Calu3 (cell line): Measurements from ENCODE around the gene CGRRF1. TPM values are rescaled to one million over a fixed set of nuclear protein-coding genes. Genes with fewer than 3 reads are reported as not detected.

ENCODE experiments used
- BruUV-seq: library from RNA; stranded (reverse); fragments of 400-500 nt; replicated peaks from 2 replicates; lab custom pipeline; 2021; lab: Mats Ljungman, UMichigan
- CTCF ChIA-PET: fragments of 300-600 bp; sonication (Branson Sonifier 250); formaldehyde crosslinking; loops from one replicate; lab custom pipeline; 2022; ENCODE audit warnings: antibody characterized with exemption; lab: Charles Lee
- DNase-seq: peaks from one replicate; pipeline ENCODE4 v3.0.0; 2022
- H3K27ac Mint-ChIP-seq: one replicate; pipeline ENCODE4 v1.8.0; 2022; ENCODE audit warnings: mixed read lengths; ENCODE audit not compliant: unreplicated experiment
- H3K27me3 Mint-ChIP-seq: one replicate; pipeline ENCODE4 v1.8.0; 2022; ENCODE audit warnings: mixed read lengths; ENCODE audit not compliant: unreplicated experiment
- H3K36me3 Mint-ChIP-seq: one replicate; pipeline ENCODE4 v1.8.0; 2022; ENCODE audit warnings: mild to moderate bottlenecking, moderate library complexity, mixed read lengths; ENCODE audit not compliant: insufficient read depth, unreplicated experiment
- H3K4me1 Mint-ChIP-seq: one replicate; pipeline ENCODE4 v1.8.0; 2022; ENCODE audit warnings: mild to moderate bottlenecking, low read depth, mixed read lengths; ENCODE audit not compliant: unreplicated experiment
- H3K4me3 Mint-ChIP-seq: one replicate; pipeline ENCODE4 v1.8.0; 2022; ENCODE audit warnings: mild to moderate bottlenecking, low read depth, moderate library complexity, mixed read lengths; ENCODE audit not compliant: unreplicated experiment
- H3K9me3 Mint-ChIP-seq: one replicate; pipeline ENCODE4 v1.8.0; 2022; ENCODE audit warnings: low read depth, mixed read lengths; ENCODE audit not compliant: unreplicated experiment
- intact Hi-C: fragments of 100-400 bp; cut with micrococcal nuclease; formaldehyde crosslinking; loops from one replicate; pipeline ENCODE4 v1.10.0; 2022; ENCODE audit not compliant: unreplicated experiment
- total RNA-seq: library from RNA; stranded (reverse); gene quantifications from 2 replicates; pipeline ENCODE4 v1.2.3, GENCODE V29; 2022
- TF ChIP-seq, protein P1 (sequence below): fragments of 200-600 bp; IDR thresholded peaks from one replicate; pipeline ENCODE4 v1.8.0; 2022; ENCODE audit warnings: antibody characterized with exemption; ENCODE audit not compliant: unreplicated experiment

The CGRRF1 gene
- total RNA-seq, 1 experiment from 2014 or later, result 12.4 TPM

DNA sequence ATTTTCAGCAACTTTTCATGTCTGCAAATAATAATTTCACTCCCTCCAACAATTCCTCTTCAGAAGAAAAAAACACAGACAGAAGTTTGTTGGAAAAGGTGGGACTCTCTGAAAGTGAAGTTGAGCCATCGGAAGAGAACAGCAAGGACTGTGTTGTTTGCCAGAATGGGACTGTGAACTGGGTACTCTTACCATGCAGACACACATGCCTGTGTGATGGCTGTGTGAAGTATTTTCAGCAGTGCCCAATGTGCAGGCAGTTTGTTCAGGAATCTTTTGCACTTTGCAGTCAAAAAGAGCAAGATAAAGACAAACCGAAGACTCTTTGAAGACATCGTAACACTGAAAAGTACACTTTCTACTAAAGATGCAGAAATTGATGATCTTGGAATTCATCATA, 28.3 kb downstream of the CGRRF1 start:
- Mint-ChIP-seq H3K4me3 (no peak overlapping the region), H3K27ac (no peak overlapping the region), H3K27me3 (no peaks in the 10 kb centered on the region), H3K36me3 (no peaks in the 10 kb centered on the region), H3K9me3 (no peaks in the 10 kb centered on the region), H3K4me1 (no peaks in the 10 kb centered on the region)
- CTCF ChIA-PET, result interaction anchor here (0.6 kb wide), 1 partner anchor 30 kb away, joined by 4 read pairs; no protein-coding TSS in a partner anchor
- no peak for DNase-seq
- TF ChIP-seq, protein P1, sequence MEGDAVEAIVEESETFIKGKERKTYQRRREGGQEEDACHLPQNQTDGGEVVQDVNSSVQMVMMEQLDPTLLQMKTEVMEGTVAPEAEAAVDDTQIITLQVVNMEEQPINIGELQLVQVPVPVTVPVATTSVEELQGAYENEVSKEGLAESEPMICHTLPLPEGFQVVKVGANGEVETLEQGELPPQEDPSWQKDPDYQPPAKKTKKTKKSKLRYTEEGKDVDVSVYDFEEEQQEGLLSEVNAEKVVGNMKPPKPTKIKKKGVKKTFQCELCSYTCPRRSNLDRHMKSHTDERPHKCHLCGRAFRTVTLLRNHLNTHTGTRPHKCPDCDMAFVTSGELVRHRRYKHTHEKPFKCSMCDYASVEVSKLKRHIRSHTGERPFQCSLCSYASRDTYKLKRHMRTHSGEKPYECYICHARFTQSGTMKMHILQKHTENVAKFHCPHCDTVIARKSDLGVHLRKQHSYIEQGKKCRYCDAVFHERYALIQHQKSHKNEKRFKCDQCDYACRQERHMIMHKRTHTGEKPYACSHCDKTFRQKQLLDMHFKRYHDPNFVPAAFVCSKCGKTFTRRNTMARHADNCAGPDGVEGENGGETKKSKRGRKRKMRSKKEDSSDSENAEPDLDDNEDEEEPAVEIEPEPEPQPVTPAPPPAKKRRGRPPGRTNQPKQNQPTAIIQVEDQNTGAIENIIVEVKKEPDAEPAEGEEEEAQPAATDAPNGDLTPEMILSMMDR, result no peak
- no TSS peak for BruUV-seq
- intact Hi-C loops, result no loop called here

DNA sequence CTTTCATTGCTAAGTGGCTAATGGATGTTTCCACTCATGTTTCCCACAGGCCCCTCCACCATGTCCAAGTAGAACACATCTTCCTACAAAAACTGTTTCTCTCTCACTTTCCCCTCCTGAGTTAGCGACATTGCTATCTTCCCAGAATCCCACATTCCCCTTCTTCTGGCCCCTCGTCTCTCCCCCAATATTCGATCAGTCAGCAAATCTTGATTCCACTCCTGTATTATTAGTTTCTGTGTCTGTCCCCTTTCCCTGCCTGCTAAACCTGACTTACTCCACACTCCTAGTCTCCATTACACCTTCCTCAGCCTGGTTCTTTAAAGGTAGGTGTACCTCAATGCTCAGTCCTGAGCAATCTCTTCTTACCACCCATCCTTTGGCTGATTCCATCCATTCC, 37.9 kb downstream of the CGRRF1 start:
- Mint-ChIP-seq H3K4me3 (no peak overlapping the region), H3K27ac (no peak overlapping the region), H3K9me3 (peaks cover 3% of the 10 kb centered on the region), H3K4me1 (no peaks in the 10 kb centered on the region), H3K27me3 (peaks cover 17% of the 10 kb centered on the region), H3K36me3 (no peaks in the 10 kb centered on the region)
- CTCF ChIA-PET, result no interaction called here
- intact Hi-C loops, result no loop called here
- no peak for DNase-seq
- TF ChIP-seq, protein P1, result no peak
- BruUV-seq, result no TSS peak

DNA sequence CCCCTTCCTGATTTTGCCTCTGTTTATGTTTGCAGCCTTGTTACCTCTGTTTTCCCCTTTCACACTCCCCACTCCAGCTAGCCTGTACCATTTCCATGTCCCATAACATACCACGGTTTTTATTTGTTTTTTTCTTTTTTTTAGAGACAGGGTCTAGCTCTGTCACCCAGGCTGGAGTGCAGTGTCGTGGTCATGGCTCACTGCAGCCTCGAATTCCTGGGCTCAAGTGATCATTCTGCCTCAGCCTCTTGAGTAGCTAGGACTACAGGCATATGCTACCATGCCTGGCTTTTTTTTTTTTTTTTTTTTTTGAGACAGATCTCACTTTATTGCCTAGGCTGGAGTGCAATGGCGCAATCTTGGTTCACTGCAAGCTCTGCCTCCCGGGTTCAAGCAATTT, 38.8 kb downstream of the CGRRF1 start:
- Mint-ChIP-seq H3K4me1 (no peaks in the 10 kb centered on the region), H3K27me3 (peaks cover 17% of the 10 kb centered on the region), H3K9me3 (peaks cover 3% of the 10 kb centered on the region), H3K4me3 (no peak overlapping the region), H3K36me3 (no peaks in the 10 kb centered on the region), H3K27ac (no peak overlapping the region)
- TF ChIP-seq, protein P1, result no peak
- no peak for DNase-seq
- intact Hi-C loops, result no loop called here
- CTCF ChIA-PET, result interaction anchor here (0.6 to 1.1 kb wide), 3 partner anchors 16 to 260 kb away, joined by 4 to 6 read pairs (median 4); no protein-coding TSS in a partner anchor
- BruUV-seq, result no TSS peak

DNA sequence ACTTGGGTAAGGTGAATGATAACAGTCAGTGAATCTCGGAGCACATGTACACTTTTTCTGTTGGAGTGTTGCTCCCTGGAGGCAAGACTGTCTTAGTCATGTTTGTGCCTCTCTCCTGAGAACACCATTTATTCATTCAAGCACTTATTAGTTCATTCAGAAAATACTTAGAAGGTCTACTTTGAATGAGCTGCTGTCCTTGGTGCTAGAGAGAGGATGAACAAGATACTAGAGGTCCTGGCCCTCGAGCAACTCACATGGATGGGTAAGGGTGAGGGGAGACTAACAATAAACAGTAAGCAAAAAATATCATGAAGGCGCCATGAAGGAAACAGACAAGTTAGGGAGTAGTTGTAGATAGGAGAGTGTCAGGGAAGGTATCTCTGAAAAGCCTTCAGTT, 40.2 kb downstream of the CGRRF1 start:
- H3K4me3 Mint-ChIP-seq, result no peak overlapping the region
- BruUV-seq, result no TSS peak
- H3K4me1 Mint-ChIP-seq, result no peaks in the 10 kb centered on the region
- TF ChIP-seq, protein P1, result no peak
- no peak for DNase-seq
- CTCF ChIA-PET, result no interaction called here
- intact Hi-C loops, result no loop called here
- H3K9me3 Mint-ChIP-seq, result peaks cover 3% of the 10 kb centered on the region
- H3K36me3 Mint-ChIP-seq, result no peaks in the 10 kb centered on the region
- no peak overlapping the region for H3K27ac Mint-ChIP-seq
- peaks cover 17% of the 10 kb centered on the region for H3K27me3 Mint-ChIP-seq
